Measurements from ENCODE around the gene MDH1.

GRCh38 chr2:63613391-63613901, 24.7 kb downstream of the MDH1 start:
- TF ChIP-seq TAF1 (conservative IDR thresholded peaks at IDR 0.05) (no peak), GABPA (IDR thresholded peaks at IDR 0.05 in 1 of 2, conservative IDR thresholded peaks at IDR 0.05 in 1 of 2) (no peak), ZBTB33 (IDR thresholded peaks at IDR 0.05) (no peak), HNF4G (IDR thresholded peaks at IDR 0.05) (no peak), SP1 (IDR thresholded peaks at IDR 0.05) (no peak), NR2F2 (IDR thresholded peaks at IDR 0.05) (no peak)
- TF ChIP-seq, protein P1, sequence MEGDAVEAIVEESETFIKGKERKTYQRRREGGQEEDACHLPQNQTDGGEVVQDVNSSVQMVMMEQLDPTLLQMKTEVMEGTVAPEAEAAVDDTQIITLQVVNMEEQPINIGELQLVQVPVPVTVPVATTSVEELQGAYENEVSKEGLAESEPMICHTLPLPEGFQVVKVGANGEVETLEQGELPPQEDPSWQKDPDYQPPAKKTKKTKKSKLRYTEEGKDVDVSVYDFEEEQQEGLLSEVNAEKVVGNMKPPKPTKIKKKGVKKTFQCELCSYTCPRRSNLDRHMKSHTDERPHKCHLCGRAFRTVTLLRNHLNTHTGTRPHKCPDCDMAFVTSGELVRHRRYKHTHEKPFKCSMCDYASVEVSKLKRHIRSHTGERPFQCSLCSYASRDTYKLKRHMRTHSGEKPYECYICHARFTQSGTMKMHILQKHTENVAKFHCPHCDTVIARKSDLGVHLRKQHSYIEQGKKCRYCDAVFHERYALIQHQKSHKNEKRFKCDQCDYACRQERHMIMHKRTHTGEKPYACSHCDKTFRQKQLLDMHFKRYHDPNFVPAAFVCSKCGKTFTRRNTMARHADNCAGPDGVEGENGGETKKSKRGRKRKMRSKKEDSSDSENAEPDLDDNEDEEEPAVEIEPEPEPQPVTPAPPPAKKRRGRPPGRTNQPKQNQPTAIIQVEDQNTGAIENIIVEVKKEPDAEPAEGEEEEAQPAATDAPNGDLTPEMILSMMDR (IDR thresholded peaks at IDR 0.05; ENCODE audit: low read depth, low read length, missing input control): no peak
- TF ChIP-seq, protein P2, sequence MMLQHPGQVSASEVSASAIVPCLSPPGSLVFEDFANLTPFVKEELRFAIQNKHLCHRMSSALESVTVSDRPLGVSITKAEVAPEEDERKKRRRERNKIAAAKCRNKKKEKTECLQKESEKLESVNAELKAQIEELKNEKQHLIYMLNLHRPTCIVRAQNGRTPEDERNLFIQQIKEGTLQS (IDR thresholded peaks at IDR 0.05): no peak
